ENCODE results near the gene THAP4.

The THAP4 gene

GRCh38 chr2:241613017-241613780 is 23.8 kb downstream of the THAP4 start:
- Histone ChIP-seq H3K36me3 (replicated peaks; ENCODE audit: low read depth, low read length) (no peaks in the 10 kb centered on the region), H3K9me3 (ENCODE audit: insufficient read depth, low read length) (no peaks in the 10 kb centered on the region), H3K4me1 (ENCODE audit: low read length) (peaks cover 16% of the 10 kb centered on the region), H3K4me2 (ENCODE audit: low read length) (no peak overlapping the region), H3K27ac (ENCODE audit: low read length) (no peak overlapping the region), H2AFZ (ENCODE audit: low read depth, low read length) (no peak overlapping the region), H4K20me1 (ENCODE audit: insufficient read depth, low read length) (no peaks in the 10 kb centered on the region), H3K27me3 (ENCODE audit: low read depth, low read length) (no peaks in the 10 kb centered on the region), H3K9ac (ENCODE audit: low read length) (no peak overlapping the region), H3K79me2 (ENCODE audit: low read length) (peaks cover 45% of the 10 kb centered on the region), H3K4me3 (ENCODE audit: low read length) (no peak overlapping the region)
- TF ChIP-seq CTCF (IDR thresholded peaks at IDR 0.05; ENCODE audit: low read depth, low read length), result no peak
- TF ChIP-seq EZH2phosphoT487 (IDR thresholded peaks at IDR 0.05; ENCODE audit: low read depth), result no peak

GRCh38 chr2:241612156-241613016 is 24.6 kb downstream of the THAP4 start:
- H3K79me2 ChIP-seq (ENCODE audit: low read length), result peaks cover 37% of the 10 kb centered on the region
- H3K9ac ChIP-seq (ENCODE audit: low read length), result no peak overlapping the region
- H3K9me3 ChIP-seq (ENCODE audit: insufficient read depth, low read length), result no peaks in the 10 kb centered on the region
- TF ChIP-seq CTCF (IDR thresholded peaks at IDR 0.05; ENCODE audit: low read depth, low read length), result no peak
- TF ChIP-seq EZH2phosphoT487 (IDR thresholded peaks at IDR 0.05; ENCODE audit: low read depth), result no peak
- H3K27ac ChIP-seq (ENCODE audit: low read length), result no peak overlapping the region
- peaks cover 8% of the 10 kb centered on the region; the same call in 1 of the 2 replicates for H3K4me1 ChIP-seq (ENCODE audit: low read length)
- H2AFZ ChIP-seq (ENCODE audit: low read depth, low read length), result no peak overlapping the region
- H3K27me3 ChIP-seq (ENCODE audit: low read depth, low read length), result no peaks in the 10 kb centered on the region
- H4K20me1 ChIP-seq (ENCODE audit: insufficient read depth, low read length), result no peaks in the 10 kb centered on the region
- no peaks in the 10 kb centered on the region for H3K36me3 ChIP-seq (replicated peaks; ENCODE audit: low read depth, low read length)
- no peak overlapping the region for H3K4me2 ChIP-seq (ENCODE audit: low read length)
- H3K4me3 ChIP-seq (ENCODE audit: low read length), result no peak overlapping the region

- Histone ChIP-seq H2AFZ (ENCODE audit: low read depth, low read length) (no peak overlapping the region), H3K9ac (ENCODE audit: low read length) (0 out of 2 replicates have a peak overlapping the region, but pooled peaks have one; percentile 66), H4K20me1 (ENCODE audit: insufficient read depth, low read length) (no peaks in the 10 kb centered on the region), H3K27me3 (ENCODE audit: low read depth, low read length) (no peaks in the 10 kb centered on the region), H3K79me2 (ENCODE audit: low read length) (peaks cover 26% of the 10 kb centered on the region), H3K4me3 (ENCODE audit: low read length) (peak overlapping the region; percentile 80), H3K9me3 (ENCODE audit: insufficient read depth, low read length) (no peaks in the 10 kb centered on the region), H3K4me2 (ENCODE audit: low read length) (peak overlapping the region; percentile 81; the same call in 1 of the 2 replicates), H3K4me1 (ENCODE audit: low read length) (peaks cover 6% of the 10 kb centered on the region; the same call in 1 of the 2 replicates), H3K36me3 (replicated peaks; ENCODE audit: low read depth, low read length) (no peaks in the 10 kb centered on the region), H3K27ac (ENCODE audit: low read length) (no peak overlapping the region)
- TF ChIP-seq CTCF (IDR thresholded peaks at IDR 0.05; ENCODE audit: low read depth, low read length) (no peak), EZH2phosphoT487 (IDR thresholded peaks at IDR 0.05; ENCODE audit: low read depth) (no peak)
Measured at GRCh38 chr2:241611062-241611461, 25.9 kb downstream of the THAP4 start.
